Measurements from ENCODE around the gene UNG. TPM values are rescaled to one million over a fixed set of nuclear protein-coding genes. Genes with fewer than 3 reads are reported as not detected.

Gene UNG
- total RNA-seq, 1 donor from 2014 or later: 36.0 TPM

GRCh38 chr12:109154451-109155438 is 57.3 kb downstream of the UNG start:
- peak; percentile 76 for DNase-seq (ENCODE audit: low read depth)

- DNase-seq (ENCODE audit: low read depth): no peak
Measured at GRCh38 chr12:109156036-109156435, 58.6 kb downstream of the UNG start.

- DNase-seq (ENCODE audit: low read depth): no peak
Measured at GRCh38 chr12:109156586-109156985, 59.2 kb downstream of the UNG start.

- DNase-seq (ENCODE audit: low read depth): peak; percentile 22
Measured at GRCh38 chr12:109157986-109158385, 60.6 kb downstream of the UNG start.

- DNase-seq (ENCODE audit: low read depth): no peak
Measured at GRCh38 chr12:109160433-109160832, 63.0 kb downstream of the UNG start.

Other genes starting within 250 kb of the UNG start
- gene SSH1, start 240.0 kb upstream of the UNG start, total RNA-seq: 12.2 and 14.3 TPM in 2 replicates
- not detected in 2 replicates for gene DAO, start 217.5 kb upstream of the UNG start, total RNA-seq
- gene SVOP, start 76.5 kb upstream of the UNG start, total RNA-seq: under 0.01 and 0.03 TPM in 2 replicates
- 14.0 and 16.2 TPM in 2 replicates for gene USP30, start 45.0 kb upstream of the UNG start, total RNA-seq
- 9.3 and 16.1 TPM in 2 replicates for gene ALKBH2, start 4.1 kb upstream of the UNG start, total RNA-seq
- gene ACACB, start 19.0 kb downstream of the UNG start, total RNA-seq: 8.7 and 10.5 TPM in 2 replicates
- gene FOXN4, start 211.7 kb downstream of the UNG start, total RNA-seq: not detected in 2 replicates

Measured in myocyte (in vitro differentiated cells).